Activated CD4-positive, alpha-beta T cell treated with anti-CD3 and anti-CD28 coated beads, Interleukin-2, amount 50 U/mL, for 1 hour (primary cell): Measurements from ENCODE around the gene ORC3.
"Not testable (repeated sequence)": the region's sequence is repeated elsewhere in the genome, so short reads cannot be mapped to it uniquely, and the experiment has no call there.

Source experiments
- DNase-seq: peaks from one replicate; pipeline ENCODE4 v3.0.0-alpha.2; 2020

The ORC3 gene

DNA sequence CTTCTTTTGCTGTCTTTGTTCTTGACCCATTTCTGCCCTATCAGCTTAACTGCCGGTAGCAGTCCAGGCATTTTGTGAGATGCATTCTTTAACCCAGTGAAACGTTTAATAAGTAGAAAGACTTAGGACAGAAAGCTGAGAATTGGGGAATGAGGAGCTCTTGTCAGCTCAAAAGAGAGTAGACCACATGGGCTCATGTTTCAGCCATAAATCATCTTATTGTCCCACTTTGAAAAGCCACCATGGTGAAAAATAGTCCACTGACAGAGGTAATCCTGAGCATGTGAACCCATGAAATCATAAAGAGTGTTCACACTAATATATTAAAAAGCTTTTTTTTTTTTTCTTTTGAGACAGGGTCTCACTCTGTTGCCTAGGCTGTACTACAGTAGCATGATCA, 16.3 kb downstream of the ORC3 start:
- DNase-seq: no peak

DNA sequence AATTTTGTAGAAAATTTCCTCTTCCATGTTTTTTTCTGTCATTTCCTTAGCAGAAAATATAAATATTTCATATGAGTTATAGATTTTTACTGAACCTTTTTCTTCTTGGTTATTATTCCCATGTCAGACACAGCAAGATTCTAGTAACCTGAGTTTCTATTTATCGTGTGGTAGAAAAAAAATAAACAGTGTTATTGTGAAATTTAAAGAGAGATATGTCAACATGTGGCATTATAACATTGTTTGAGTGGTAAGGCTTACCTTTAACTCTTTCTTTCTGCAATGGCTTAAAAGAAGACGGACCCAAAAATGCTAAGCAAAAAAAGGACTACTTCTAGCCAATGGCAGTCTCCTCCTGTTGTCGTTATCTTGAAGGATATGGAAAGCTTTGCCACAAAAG, 18.9 kb downstream of the ORC3 start:
- DNase-seq: no peak

GRCh38 chr6:87613018-87613417, 23.1 kb downstream of the ORC3 start:
- not testable (repeated sequence) for DNase-seq

GRCh38 chr6:87617405-87617804, 27.5 kb downstream of the ORC3 start:
- no peak for DNase-seq

- no peak for DNase-seq
These were observed 28.6 kb downstream of the ORC3 start for GRCh38 chr6:87618531-87618930.

- DNase-seq: no peak
These were observed 33.3 kb downstream of the ORC3 start for GRCh38 chr6:87623248-87623647.

DNA sequence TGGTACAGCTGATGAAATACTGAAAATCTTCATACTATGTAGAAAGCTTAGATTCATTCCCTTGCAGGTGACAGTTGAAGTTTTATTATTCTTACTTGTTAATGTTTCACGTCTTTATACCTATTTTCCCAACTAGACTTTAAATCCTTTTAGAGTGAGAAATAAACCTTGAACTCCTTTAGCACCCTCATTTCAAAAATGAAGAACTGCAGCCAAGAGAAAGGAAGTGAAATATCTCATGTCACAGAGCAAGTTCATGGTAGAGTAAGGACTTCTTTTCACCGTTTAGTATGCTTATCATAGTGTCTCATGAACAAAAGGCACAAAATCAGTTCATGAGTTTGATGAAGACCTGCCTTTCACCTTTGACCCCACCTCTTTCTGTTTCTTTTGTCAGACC, 38.5 kb downstream of the ORC3 start:
- DNase-seq: no peak

DNA sequence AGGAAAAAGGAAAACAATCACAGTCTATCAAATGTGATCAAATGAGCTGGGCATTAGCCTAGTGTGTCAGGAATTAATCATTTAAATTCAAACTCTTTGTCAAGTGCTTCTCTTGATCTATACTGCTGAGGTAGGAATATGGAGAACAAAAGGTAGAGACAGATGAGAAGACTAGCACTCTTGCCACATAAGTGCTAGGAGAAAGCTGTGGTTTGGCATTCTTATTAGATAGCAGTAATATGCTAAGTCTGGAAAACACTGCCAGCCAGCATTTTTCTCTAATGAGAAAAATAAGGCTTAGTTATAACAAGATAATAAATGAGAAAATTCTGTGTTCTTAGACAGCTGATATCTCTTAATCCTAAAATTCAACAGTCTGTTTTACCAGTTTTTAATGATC, 38.9 kb downstream of the ORC3 start:
- DNase-seq: no peak

DNA sequence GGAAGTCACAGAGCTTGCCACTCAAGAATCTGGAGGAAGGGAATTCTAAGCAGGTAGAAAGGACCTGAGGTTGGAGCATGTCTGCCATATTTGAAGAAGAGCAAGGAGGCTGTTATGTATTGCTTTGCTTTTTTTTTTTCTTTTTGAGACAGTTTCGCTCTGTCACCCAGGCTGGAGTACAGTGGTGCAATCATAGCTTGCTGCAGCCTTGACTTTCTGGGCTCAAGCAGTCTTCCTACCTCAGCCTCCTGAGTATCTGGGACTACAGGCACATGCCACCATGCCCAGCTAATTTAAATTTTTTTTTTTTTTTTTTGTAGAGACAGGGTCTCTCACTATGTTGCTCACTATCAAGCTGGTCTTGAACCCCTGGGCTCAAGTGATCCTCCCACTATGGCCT, 40.8 kb downstream of the ORC3 start:
- no peak for DNase-seq

DNA sequence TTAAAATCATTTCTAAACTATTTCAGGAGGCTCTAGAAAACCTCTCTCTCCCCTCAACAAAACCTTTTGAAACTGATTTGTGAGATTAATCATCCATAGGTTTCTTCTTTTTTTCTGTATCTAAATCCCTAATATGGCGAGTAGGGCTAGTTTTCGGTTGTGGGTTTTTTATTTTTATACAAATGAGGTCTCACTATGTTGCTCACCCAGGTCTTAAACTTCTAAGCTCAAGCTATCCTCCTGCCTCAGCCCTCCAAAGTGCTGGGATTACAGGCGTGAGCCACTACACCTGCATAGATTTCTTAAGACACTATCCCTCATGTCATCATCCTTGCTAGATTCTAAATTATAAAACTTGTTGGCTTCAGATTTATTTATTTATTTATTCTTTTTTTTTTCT, 43.9 kb downstream of the ORC3 start:
- no peak for DNase-seq

- DNase-seq: no peak
These were observed 46.4 kb downstream of the ORC3 start for GRCh38 chr6:87636315-87636714.

- no peak for DNase-seq
These were observed 47.2 kb downstream of the ORC3 start for GRCh38 chr6:87637106-87637505.

DNA sequence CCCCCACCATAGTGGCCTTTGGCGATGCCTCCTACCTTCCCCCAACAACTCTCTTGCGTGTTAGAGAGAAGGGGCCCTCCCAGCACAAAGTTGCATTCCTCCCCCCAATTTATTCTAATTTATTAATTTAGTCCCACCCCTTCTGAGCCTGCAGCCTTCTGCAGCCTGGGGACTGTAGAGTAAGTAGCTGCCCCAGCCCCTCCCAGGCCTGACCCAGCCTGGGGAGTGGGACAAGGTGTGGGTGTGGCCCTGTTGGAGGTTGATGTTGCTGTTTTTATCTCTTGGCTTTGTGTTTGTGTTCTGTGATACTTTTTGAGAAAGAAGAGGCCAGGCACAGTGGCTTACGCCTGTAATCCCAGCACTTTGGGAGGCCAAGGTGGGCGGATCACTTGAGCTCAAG, 49.4 kb downstream of the ORC3 start:
- DNase-seq: no peak

DNA sequence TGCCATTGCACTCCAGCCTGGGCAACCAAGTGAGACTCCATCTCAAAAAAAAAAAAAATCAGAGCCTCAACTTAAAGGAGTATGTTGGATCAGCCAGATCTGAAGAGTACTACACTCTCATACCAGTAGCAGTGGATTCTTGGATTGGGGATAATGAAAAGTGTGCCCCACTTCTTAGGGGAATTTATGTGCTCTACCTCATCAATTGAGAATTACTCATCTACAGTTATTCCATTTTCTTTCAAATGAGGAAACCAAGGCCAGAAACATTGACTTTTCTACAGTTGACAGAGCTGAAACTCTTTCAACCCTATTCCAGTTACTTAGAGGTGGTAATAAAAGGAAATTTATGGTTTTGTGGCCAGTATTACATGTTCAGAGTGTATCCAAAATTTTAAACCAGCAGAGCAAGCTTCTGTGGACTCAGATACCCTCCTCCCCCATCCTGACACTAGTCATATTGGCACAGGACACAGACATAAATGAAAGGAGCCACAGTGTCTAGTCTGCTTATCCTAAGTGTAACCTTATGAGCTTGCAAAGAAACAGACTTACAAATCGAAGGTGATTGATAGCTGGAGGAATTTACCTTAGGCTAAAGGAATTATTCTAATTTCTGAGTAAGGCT, 51.2 kb downstream of the ORC3 start:
- no peak for DNase-seq

DNA sequence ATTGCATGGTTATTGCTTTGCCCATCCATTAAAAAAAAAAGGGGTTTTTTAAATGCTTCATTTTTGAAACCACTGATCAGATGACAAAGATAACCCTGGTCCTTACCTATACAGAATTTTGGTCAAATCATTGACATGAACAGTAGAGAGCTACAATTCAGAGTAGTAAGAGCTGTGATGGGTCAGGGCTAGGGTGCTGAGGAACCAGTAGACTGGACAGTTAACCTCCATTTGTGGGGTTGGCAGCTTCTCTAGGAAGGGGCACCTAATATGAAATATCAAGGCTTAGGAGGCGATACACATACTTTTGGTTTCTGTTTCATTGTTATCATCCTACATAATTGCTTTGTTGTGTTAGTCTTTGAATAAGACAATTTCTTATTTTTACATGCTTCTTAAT, 55.1 kb downstream of the ORC3 start:
- no peak for DNase-seq

GRCh38 chr6:87653074-87653962, 63.4 kb downstream of the ORC3 start:
- DNase-seq: no peak

- no peak for DNase-seq
These were observed 64.2 kb downstream of the ORC3 start for GRCh38 chr6:87654122-87654521.

DNA sequence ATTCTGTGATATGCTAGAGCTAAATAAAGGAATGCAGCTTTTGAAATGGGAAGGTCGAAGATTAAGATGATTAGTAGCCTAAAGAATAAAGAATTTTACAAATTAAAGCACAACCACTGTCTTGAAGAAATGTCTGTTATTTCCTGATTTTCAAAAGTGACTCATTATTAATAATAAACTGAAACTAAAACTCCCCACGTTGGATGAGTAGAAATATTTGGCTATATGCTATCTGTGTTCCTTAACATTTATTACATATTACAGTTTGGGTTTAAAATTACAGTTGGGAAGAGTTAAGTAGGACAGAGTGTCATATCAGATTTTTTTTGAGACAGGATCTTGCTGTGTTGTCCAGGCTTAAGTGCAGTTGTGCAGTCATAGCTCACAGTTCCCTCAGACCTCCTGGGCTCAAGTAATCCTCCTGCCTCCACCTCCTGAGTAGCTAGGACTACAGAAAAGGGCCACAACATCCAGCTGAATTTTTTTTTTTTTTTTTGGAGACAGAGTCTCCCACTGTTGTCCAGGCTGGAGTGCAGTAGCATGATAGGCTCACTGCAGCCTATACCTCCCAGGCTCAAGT, 65.0 kb downstream of the ORC3 start:
- DNase-seq: no peak

- DNase-seq: no peak
These were observed 65.9 kb downstream of the ORC3 start for GRCh38 chr6:87655824-87656223.

DNA sequence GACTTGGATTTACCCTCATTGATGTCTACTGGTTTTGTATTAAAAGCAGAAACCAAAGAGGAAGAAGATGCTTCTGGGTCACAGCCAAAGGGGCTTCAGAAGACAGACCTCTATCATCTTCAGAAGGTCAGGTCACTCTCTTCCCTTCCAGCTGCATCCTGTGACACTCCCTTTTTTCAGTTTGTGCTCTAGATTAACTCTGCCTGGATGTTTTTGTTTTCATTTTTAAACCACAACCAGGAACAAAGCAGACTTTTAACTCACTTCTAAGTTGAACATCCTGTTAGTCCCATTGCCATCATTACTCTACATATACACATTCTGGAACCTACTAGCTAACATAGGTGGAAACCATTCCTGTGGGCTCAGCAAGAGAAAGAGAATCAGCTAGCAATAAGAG, 66.9 kb downstream of the ORC3 start:
- DNase-seq: no peak

- no peak for DNase-seq
These were observed 68.6 kb downstream of the ORC3 start for GRCh38 chr6:87658516-87658915.

GRCh38 chr6:87660226-87660911, 70.4 kb downstream of the ORC3 start:
- DNase-seq: no peak

DNA sequence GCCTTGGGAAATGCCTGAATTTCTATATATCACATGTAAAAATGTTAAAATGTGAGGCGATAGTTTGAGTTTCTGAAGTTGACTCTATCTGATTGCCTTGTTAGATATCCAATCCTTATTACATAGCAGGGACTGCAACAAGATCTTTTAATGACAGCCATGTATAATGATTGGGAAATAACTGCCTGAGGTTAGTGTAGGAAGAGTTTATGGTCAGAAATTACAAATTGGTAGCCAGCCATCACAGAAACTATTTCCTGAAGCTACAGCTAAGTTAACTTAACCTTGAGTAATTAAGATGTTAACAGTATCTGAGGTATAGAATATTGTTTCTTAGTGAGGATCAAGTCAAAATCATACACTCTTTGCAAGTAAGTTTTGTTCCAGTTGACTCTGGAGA, 71.1 kb downstream of the ORC3 start:
- DNase-seq: no peak

DNA sequence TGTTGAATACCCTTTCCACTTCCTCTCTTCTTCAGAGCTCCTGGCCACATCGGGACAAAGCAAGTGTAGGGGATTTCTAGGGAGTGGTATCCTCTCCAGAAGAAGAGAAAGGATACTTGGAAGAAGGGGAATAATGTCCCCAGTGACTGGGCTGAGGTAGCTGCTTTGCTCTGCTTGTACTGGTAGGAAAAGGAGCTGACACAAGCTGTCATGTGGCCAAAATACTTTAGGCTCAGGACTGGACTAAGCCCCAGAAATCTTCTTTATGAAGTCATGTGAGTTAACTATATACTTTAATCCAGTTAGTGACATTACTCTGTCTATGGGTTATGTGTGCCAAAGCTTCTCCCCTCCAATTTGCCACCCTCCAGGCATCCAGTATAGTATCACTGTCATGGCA, 71.6 kb downstream of the ORC3 start:
- no peak for DNase-seq
